Liver (tissue), 9 donors: Measurements from ENCODE around the gene TRHDE. TPM values are rescaled to one million over a fixed set of nuclear protein-coding genes. Genes with fewer than 3 reads are reported as not detected.

Source experiments
- DNase-seq: peaks from one replicate; pipeline ENCODE4 v3.0.0-alpha.2; 2017; ENCODE audit warnings: low spot score
- H3K27ac ChIP-seq, 2 donors: one replicate each; pipeline ENCODE4 v1.7.0; 2013; ENCODE audit warnings: inconsistent platforms in 2 of 2, low read length in 2 of 2, control low read depth in 1 of 2, low read depth in 1 of 2, mild to moderate bottlenecking in 1 of 2
- H3K27me3 ChIP-seq, 4 donors: one replicate each; pipeline versions ENCODE4 v1.6.1 to v1.7.0; 2013; ENCODE audit warnings: low read length in 3 of 4, inconsistent platforms in 1 of 4, mild to moderate bottlenecking in 1 of 4, moderate library complexity in 1 of 4; ENCODE audit not compliant: control insufficient read depth in 4 of 4, insufficient read depth in 4 of 4
- H3K36me3 ChIP-seq, 4 donors: one replicate each; pipeline versions ENCODE4 v1.6.1 to v1.7.0; 2013; ENCODE audit warnings: low read length in 3 of 4, mild to moderate bottlenecking in 3 of 4, low read depth in 1 of 4, moderate library complexity in 1 of 4; ENCODE audit not compliant: control insufficient read depth in 4 of 4, insufficient read depth in 3 of 4
- H3K4me1 ChIP-seq, 4 donors: one replicate each; pipeline versions ENCODE4 v1.6.1 to v1.7.0; 2013; ENCODE audit warnings: low read length in 3 of 4, mild to moderate bottlenecking in 3 of 4, moderate library complexity in 1 of 4; ENCODE audit not compliant: control insufficient read depth in 4 of 4, insufficient read depth in 4 of 4
- H3K4me3 ChIP-seq, 3 donors: one replicate each; pipeline versions ENCODE4 v1.6.1 to v1.7.0; 2013; ENCODE audit warnings: low read length in 3 of 3, control low read depth in 1 of 3, low read depth in 1 of 3, mild to moderate bottlenecking in 1 of 3
- H3K9ac ChIP-seq, 2 donors: one replicate each; pipeline ENCODE4 v1.7.0; 2013; ENCODE audit warnings: low read length in 2 of 2, mild to moderate bottlenecking in 2 of 2, moderate library complexity in 2 of 2, control low read depth in 1 of 2, low read depth in 1 of 2
- H3K9me3 ChIP-seq, 4 donors: one replicate each; pipeline versions ENCODE4 v1.6.1 to v1.7.0; 2013; ENCODE audit warnings: low read length in 3 of 4; ENCODE audit not compliant: control insufficient read depth in 4 of 4
- ATF3 ChIP-seq: IDR thresholded peaks from 2 replicates; pipeline ENCODE4 v1.6.1; 2016; ENCODE audit warnings: antibody characterized with exemption
- CTCF ChIP-seq: fragments of 150-350 bp; IDR thresholded peaks from 2 replicates; pipeline ENCODE4 v1.5.1; 2017; ENCODE audit warnings: improper control_type of control experiment, low read depth, low read length; ENCODE audit not compliant: missing input control
- EGR1 ChIP-seq, 2 donors: IDR thresholded peaks; 2 replicates each; pipeline ENCODE4 v1.6.1; 2016 to 2018; ENCODE audit warnings: antibody characterized with exemption in 2 of 2, low read depth in 2 of 2
- FOXA1 ChIP-seq: IDR thresholded peaks from 2 replicates; pipeline ENCODE4 v1.6.1; 2016; ENCODE audit warnings: antibody characterized with exemption
- FOXA2 ChIP-seq: IDR thresholded peaks from 2 replicates; pipeline ENCODE4 v1.6.1; 2016; ENCODE audit warnings: antibody characterized with exemption
- GABPA ChIP-seq, 2 donors: IDR thresholded peaks in 1 of 2; conservative IDR thresholded peaks in 1 of 2; 2 replicates each; pipeline ENCODE4 v1.6.1; 2016; ENCODE audit warnings: antibody characterized with exemption in 2 of 2, mild to moderate bottlenecking in 1 of 2, moderate library complexity in 1 of 2
- HNF4A ChIP-seq, 2 donors: conservative IDR thresholded peaks; 2 replicates each; pipeline ENCODE4 v1.6.1; 2016; ENCODE audit warnings: antibody characterized with exemption in 2 of 2, mild to moderate bottlenecking in 2 of 2
- HNF4G ChIP-seq: IDR thresholded peaks from 2 replicates; pipeline ENCODE4 v1.6.1; 2016; ENCODE audit warnings: antibody characterized with exemption
- JUND ChIP-seq, 2 donors: IDR thresholded peaks; 2 replicates each; pipeline ENCODE4 v1.6.1; 2016; ENCODE audit warnings: antibody characterized with exemption in 2 of 2
- MAX ChIP-seq: IDR thresholded peaks from 2 replicates; pipeline ENCODE4 v1.6.1; 2016; ENCODE audit warnings: antibody characterized with exemption
- NR2F2 ChIP-seq: IDR thresholded peaks from 2 replicates; pipeline ENCODE4 v1.6.1; 2016; ENCODE audit warnings: antibody characterized with exemption
- RAD21 ChIP-seq, 2 donors: IDR thresholded peaks; 2 replicates each; pipeline ENCODE4 v1.6.1; 2016; ENCODE audit warnings: antibody characterized with exemption in 2 of 2, mild to moderate bottlenecking in 2 of 2
- REST ChIP-seq: IDR thresholded peaks from 2 replicates; pipeline ENCODE4 v1.6.1; 2016; ENCODE audit warnings: antibody characterized with exemption, mild to moderate bottlenecking
- RXRA ChIP-seq, 2 donors: IDR thresholded peaks; 2 replicates each; pipeline ENCODE4 v1.6.1; 2017 to 2018; ENCODE audit warnings: antibody characterized with exemption in 2 of 2, mild to moderate bottlenecking in 1 of 2
- SP1 ChIP-seq: IDR thresholded peaks from 2 replicates; pipeline ENCODE4 v1.6.1; 2018; ENCODE audit warnings: antibody characterized with exemption, mild to moderate bottlenecking
- TAF1 ChIP-seq: conservative IDR thresholded peaks from 2 replicates; pipeline ENCODE4 v1.6.1; 2016; ENCODE audit warnings: antibody characterized with exemption, mild to moderate bottlenecking
- YY1 ChIP-seq: IDR thresholded peaks from 2 replicates; pipeline ENCODE4 v1.6.1; 2016; ENCODE audit warnings: antibody characterized with exemption, mild to moderate bottlenecking
- ZBTB33 ChIP-seq: IDR thresholded peaks from 2 replicates; pipeline ENCODE4 v1.6.1; 2016; ENCODE audit warnings: antibody characterized with exemption
- polyA plus RNA-seq, 2 donors: library from polyadenylated mRNA; stranded (reverse) in 1 of 2; unstranded in 1 of 2; fragments of 200-250 nt in 1 of 2; fragments of >200 nt in 1 of 2; fragmentation: Nextera tagmentation in 1 of 2; extraction: Ambion mirVana in 1 of 2; gene quantifications; one replicate each; pipeline versions ENCODE4 v1.2.1 to v1.2.3, GENCODE V29; 2013 to 2015
- total RNA-seq, 2 donors: library from RNA; depleted of rRNA; stranded (reverse); fragments of >200 nt; gene quantifications; one replicate each; pipeline ENCODE4 v1.2.3, GENCODE V29; 2014
- donor health status: healthy.
- donor health status: healthy.
- donor health status: healthy.
- donor health status: healthy.
- donor health status: healthy.

Gene TRHDE
- total and polyA plus RNA-seq, 4 donors = 0.05 to 0.17 (median 0.14) TPM; not detected in 1

- no peak for TF ChIP-seq SP1
- no peak for TF ChIP-seq GABPA (IDR thresholded peaks at IDR 0.05 in 1 of 2, conservative IDR thresholded peaks at IDR 0.05 in 1 of 2)
Observed at GRCh38 chr12:72692338-72692737, 420.2 kb downstream of the TRHDE start (continued).

GRCh38 chr12:72694193-72694592 lies 422.0 kb downstream of the TRHDE start:
- no peak for TF ChIP-seq HNF4A (conservative IDR thresholded peaks at IDR 0.05)
- TF ChIP-seq YY1 = no peak
- no peak for TF ChIP-seq HNF4G
- no peak for TF ChIP-seq CTCF
- no peak for TF ChIP-seq REST
- no peak for TF ChIP-seq GABPA (IDR thresholded peaks at IDR 0.05 in 1 of 2, conservative IDR thresholded peaks at IDR 0.05 in 1 of 2)
- TF ChIP-seq FOXA2 = no peak
- TF ChIP-seq SP1 = no peak
- no peak for TF ChIP-seq ATF3
- no peak for TF ChIP-seq FOXA1
- TF ChIP-seq EGR1 (IDR thresholded peaks at IDR 0.05; ENCODE audit: low read depth in 2 of 2) = no peak
- no peak for TF ChIP-seq RAD21 (IDR thresholded peaks at IDR 0.05)
- TF ChIP-seq ZBTB33 = no peak
- no peak for TF ChIP-seq MAX
- no peak for TF ChIP-seq RXRA (IDR thresholded peaks at IDR 0.05)
- no peak for TF ChIP-seq JUND (IDR thresholded peaks at IDR 0.05)
- no peak for TF ChIP-seq TAF1
- no peak for TF ChIP-seq NR2F2
- Histone ChIP-seq H3K4me1 (no peaks in the 10 kb centered on the region), H3K36me3 (no peaks in the 10 kb centered on the region), H3K27ac (no peak overlapping the region), H3K9me3 (peaks cover 0 to 2% (median 0%) of the 10 kb centered on the region in 4 donors), H3K27me3 (no peaks in the 10 kb centered on the region), H3K9ac (no peak overlapping the region), H3K4me3 (no peak overlapping the region)
- no peak for DNase-seq
